NCI-H146 treated with DMSO at 0.1 percent for 48 hours (cell line): ENCODE measurements around the gene GPR101.

Experiments used
- DNase-seq: peaks from one replicate; lab custom pipeline; 2025; ENCODE audit not compliant: unreplicated experiment; lab: John Stamatoyannopoulos, UW

GPR101 gene

GRCh38 chrX:137033774-137034507, at the start of gene GPR101:
GPR101 (minus strand) TSS chrX:137033995; CDS start chrX:137031674, 2,321 bp downstream.
- DNase-seq = no peak

GRCh38 chrX:137081239-137081638, 47.4 kb upstream of the GPR101 start:
- DNase-seq = no peak

- DNase-seq = no peak
Observed at GRCh38 chrX:137072396-137072795, 38.6 kb upstream of the GPR101 start.

- no peak for DNase-seq
Observed at GRCh38 chrX:137071596-137071995, 37.8 kb upstream of the GPR101 start.

DNA sequence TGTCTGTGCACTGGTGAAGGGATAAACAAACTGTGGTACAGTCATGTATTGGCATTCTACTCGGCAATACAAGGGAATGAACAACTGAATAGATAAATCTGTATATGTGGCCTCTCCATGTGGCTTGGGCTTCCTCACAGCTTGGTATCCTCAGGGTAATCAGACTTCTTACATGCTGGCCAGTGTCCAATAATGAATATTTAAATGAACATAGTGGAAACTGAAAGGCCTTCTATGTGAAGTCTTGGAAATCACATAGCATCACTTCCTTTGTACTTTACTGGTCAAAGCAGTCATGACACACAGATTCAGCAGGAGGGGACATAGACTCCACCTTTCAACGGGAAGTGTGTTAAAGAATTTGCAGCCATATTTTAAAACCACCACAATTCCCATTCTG, 33.4 kb upstream of the GPR101 start:
- no peak for DNase-seq

DNA sequence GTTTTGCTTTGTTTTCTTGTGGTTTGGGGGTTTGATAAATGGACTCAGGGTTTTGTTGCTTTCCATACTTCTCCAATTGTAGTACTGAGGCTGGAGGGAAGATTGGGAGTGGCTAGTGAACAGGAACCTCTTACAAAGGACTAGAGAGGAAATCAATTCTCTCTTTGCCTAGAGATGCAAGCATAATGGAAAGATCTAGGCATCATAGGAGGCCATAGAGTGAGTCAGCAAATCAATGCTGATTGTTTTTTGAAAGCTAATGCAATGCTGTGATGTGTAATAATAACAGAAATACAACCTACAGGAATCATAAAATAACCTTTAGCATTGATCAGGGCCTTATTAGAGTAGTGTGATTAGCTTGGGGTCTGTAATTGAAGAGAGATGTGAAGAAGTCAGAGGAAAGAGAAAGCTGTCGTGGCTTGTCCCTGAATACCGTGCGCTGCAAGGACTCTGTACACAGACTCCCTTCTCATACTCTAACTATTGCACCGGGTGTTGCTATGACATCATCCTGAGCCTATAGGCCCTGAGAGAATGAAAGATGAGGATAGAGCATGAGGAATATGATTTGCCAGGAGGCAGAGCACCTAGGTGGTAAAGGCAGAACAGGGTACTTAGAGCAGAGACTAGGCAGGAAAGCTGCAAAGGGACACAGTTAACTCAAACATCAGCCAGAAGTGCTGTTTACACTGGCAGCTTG, 29.3 kb upstream of the GPR101 start:
- peak; percentile 54 for DNase-seq

DNA sequence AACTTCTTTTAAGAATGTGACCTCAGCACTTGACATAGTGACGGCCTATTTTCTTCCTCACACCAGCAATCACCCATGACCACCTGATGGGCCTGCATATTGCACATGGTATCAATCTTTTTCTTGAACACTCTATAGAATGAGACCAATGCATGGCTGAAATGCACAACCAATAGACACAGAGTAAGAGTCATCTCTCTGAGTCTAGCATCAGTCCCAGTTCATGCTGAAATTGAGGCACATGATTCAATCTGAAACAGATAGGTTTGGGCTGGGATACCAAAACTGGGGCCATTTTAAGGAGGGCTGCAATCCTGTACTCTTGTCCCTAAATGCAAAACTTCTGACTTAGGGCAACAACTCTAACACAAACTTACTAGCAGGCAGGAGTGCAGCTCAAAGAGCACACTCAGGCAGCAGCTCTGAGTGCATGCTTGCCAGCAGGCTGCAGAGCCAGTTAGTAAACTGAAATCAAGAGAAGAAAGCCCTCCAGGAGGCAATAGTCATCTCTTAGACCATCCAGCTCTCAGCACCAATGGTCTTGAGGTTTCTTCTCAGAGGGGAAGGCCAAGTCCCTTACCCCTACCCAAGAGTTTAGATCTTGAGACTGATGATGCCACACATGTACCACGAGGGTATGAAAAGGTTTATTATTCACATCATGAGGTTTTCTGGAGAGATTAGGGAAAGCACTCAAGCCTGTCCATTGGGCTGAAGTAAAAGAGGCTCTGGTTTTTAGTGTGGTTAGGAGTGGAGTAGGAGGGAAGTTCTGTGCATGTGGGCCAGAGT, 24.7 kb upstream of the GPR101 start:
- no peak for DNase-seq

DNA sequence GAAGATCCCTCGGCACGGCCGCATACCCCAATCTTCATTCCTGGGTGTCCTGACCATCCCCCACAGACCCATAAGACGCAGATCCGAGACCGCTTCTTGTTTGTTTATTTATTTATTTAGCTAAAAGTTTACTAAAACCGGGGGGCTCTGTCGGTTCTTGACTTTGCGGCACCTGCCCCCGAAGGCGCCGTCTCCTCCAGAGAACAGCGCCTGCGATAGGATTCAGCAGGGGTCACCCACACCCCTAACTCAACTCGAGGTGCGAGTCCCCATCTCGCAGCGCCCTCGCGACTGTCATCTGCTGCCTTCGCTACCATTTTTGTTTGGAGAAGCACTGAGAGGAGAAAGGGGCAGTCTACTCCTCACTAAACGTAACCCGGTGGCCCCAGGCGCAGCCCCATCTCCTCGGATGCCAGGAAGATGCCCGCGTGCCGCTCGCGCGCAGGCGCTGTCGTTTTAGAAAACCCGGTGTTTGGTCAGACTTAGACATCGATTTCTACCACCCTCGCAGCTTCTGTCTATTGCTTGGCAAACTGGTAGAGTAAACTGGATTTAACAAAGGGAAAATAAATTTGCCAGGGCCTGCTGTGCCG, 18.9 kb upstream of the GPR101 start:
- peak; percentile 7 for DNase-seq

DNA sequence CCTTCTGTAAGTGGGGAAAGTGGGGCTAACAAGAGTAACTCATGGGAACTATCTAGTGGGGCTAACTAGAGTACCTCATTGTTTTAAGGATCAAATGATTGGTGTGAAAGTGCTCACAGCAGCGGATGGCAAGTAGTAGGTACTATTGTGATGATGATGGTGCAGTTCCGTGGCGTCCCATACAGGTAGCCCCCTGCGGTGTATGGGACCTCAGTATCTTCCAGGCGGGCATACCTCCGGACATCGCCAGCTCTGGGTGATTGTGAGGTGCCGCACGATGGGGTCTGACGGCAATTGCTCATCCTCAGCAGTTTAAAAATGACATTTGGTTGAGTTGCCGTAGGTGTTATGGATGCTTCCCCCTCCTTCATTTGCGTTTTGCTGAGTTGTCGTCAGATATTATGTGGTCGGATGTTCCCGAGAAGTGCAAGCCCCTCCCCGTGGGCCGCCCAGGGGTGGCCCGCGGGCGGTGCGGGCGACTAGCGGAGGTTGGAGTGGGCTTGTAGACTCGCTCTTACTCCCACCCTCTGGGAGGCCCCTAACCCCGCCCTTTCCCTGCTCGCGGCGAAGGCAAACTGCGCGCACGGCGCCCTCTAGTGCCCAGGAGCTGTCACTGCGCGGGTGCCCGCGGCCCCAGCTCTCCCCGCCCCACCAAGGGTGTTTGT, 18.3 kb upstream of the GPR101 start:
- DNase-seq = peak; percentile 60

- DNase-seq = no peak
Observed at GRCh38 chrX:137044893-137045292, 11.1 kb upstream of the GPR101 start.

DNA sequence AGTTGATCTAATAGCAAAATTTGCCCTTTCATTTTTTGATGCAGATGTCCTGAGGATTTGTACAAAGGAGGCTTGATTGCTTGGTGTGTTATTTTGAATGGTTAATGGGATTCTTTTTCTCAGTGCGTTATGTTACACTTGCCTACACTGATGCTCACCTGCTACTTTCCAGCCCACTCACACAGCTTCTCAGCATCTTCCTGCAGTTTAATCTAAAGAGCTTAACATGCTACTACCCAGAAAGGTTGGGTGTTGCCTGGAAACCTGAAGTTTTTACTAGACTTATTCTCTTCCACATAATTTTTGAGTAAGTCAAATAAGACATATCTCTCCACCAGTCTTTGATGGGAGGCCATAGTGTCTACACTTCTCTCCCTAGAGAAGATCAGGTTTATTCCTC, 9.9 kb upstream of the GPR101 start:
- no peak for DNase-seq

GRCh38 chrX:137041329-137041728, 7.5 kb upstream of the GPR101 start:
- no peak for DNase-seq

DNA sequence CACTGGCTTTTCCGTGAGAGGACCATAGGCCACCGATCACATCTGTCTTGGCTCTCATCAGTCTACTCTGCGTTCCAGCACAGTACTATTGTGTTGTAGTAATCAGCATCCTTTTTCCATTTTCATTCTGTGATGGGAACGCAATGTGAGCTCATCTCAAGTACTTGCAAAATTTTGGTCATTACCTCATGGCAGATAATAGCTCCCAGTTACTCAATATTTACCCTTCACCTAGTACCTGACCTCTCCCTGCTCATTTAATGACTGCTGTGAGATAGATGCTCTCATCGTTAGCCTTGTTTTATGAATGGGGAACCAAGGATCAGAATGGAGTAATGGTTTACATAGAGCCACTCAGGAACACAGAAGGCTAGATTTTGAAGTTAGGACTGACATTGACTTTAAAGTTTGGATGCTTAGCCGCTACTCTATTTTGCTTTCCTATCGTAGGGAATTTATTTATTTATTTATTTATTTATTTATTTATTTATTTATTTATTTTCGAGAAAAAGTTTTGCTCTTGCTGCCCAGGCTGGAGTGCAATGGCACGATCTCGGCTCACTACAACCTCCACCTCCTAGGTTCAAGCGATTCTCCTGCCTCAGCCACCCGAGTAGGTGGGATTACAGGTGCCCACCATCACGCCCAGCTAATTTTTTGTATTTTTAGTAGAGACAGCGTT, 6.5 kb upstream of the GPR101 start:
- no peak for DNase-seq

DNA sequence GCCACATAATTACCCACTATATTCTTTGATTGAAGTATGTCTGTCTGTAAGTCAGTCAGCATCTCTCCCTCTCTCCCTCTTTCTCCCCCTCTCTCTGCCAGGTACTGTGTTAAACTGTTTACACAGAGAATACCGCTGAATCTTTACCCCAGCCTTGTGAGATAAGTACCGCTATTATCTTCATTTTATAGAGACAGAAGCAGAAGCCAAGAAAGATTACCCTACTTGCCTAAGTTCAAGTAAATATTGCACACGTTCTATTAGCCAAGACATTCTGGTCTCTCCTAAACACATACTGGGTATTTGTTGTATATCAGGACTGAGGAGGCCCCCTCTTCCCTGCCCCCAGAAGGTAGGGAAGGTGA, 695 bp upstream of the GPR101 start:
- no peak for DNase-seq

GRCh38 chrX:137032841-137033773, 688 bp downstream of the GPR101 start:
- no peak for DNase-seq

DNA sequence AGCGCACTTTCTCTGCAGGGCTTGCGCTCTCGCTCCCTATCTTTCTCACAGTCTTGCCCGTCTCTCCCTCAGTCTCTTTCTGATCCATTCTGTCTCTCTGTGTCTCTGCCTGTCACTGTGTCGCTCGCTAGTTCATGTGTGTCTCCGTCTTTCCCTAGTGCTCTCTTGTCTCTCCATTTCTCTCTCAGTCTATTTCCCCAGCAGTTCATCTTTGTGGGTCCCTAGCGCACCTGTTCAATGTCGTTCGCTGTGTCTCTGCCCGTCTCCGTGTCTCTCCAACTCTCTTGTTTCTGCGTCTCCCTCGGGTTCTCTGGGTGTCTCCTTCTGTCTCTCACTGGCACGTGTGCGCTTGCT, 1.5 kb downstream of the GPR101 start:
- no peak for DNase-seq

GRCh38 chrX:137031517-137032340, 2.1 kb downstream of the GPR101 start:
- DNase-seq = peak; percentile 11

DNA sequence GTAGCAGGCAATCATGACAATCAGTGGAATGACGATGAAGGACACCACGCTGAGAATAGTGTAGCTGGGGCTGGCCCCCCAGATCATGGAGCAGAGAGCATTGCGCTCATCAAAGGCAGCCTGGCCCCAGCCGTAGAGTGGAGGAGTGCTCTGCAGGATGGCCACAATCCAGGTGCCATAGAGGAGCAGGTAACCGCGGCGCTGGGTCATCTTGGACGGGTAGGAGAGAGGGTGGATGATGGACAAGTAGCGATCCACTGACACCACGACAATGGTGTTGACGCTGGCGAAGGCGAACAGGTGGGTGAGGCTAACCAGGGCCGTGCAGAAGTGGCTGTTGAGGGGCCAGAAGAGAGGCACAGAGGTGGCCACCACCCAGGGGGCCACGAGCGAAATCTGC, 2.8 kb downstream of the GPR101 start:
- DNase-seq = no peak

GRCh38 chrX:137028699-137029098, 5.1 kb downstream of the GPR101 start:
- no peak for DNase-seq
